Caco-2 (cell line): ENCODE measurements around the gene COMMD1. TPM values are rescaled to one million over a fixed set of nuclear protein-coding genes. Genes with fewer than 3 reads are reported as not detected.

ENCODE experiments used
- BruUV-seq: library from RNA; stranded (reverse); fragments of 400-500 nt; replicated peaks from 2 replicates; lab custom pipeline; 2021; lab: Mats Ljungman, UMichigan
- CTCF ChIA-PET: fragments of 300-600 bp; sonication (Branson Sonifier 250); formaldehyde crosslinking; loops from one replicate; lab custom pipeline; 2022; ENCODE audit warnings: antibody characterized with exemption; lab: Charles Lee
- POLR2A ChIA-PET: fragments of 300-600 bp; sonication (Branson Sonifier 250); formaldehyde crosslinking; loops from one replicate; lab custom pipeline; 2022; ENCODE audit warnings: antibody characterized with exemption; lab: Charles Lee
- DNase-seq, 2 experiments: peaks; one replicate each; pipeline versions ENCODE4 v3.0.0 to v3.0.0-alpha.2; 2020 to 2022
- H3K27me3 ChIP-seq: replicated peaks from 2 replicates; pipeline ENCODE4 v1.6.0; 2011; ENCODE audit warnings: low read length; ENCODE audit not compliant: control insufficient read depth, insufficient read depth
- H3K36me3 ChIP-seq: 2 replicates; pipeline ENCODE4 v1.5.1; 2011; ENCODE audit warnings: low read length; ENCODE audit not compliant: control insufficient read depth, insufficient read depth
- H3K4me1 ChIP-seq: fragments of 250-450 bp; sonication (Bioruptor Pico); 2 replicates; pipeline ENCODE4 v1.5.1; 2020; ENCODE audit warnings: mild to moderate bottlenecking
- H3K4me3 ChIP-seq: 2 replicates; pipeline ENCODE4 v1.5.1; 2011; ENCODE audit warnings: low read depth, mild to moderate bottlenecking, control low read depth, low read length
- H3K9me3 ChIP-seq: fragments of 250-450 bp; sonication (Bioruptor Pico); 2 replicates; pipeline ENCODE4 v1.5.1; 2020; ENCODE audit warnings: mild to moderate bottlenecking, moderate library complexity
- H3K27ac Mint-ChIP-seq: one replicate; pipeline ENCODE4 v1.8.0; 2022; ENCODE audit warnings: mixed read lengths; ENCODE audit not compliant: unreplicated experiment
- H3K27me3 Mint-ChIP-seq: one replicate; pipeline ENCODE4 v1.8.0; 2022; ENCODE audit warnings: mixed read lengths; ENCODE audit not compliant: insufficient read depth, unreplicated experiment
- H3K36me3 Mint-ChIP-seq: one replicate; pipeline ENCODE4 v1.8.0; 2022; ENCODE audit warnings: mild to moderate bottlenecking, mixed read lengths; ENCODE audit not compliant: insufficient read depth, unreplicated experiment
- H3K4me1 Mint-ChIP-seq: one replicate; pipeline ENCODE4 v1.8.0; 2022; ENCODE audit warnings: low read depth, mixed read lengths; ENCODE audit not compliant: unreplicated experiment
- H3K4me3 Mint-ChIP-seq: one replicate; pipeline ENCODE4 v1.8.0; 2022; ENCODE audit warnings: mild to moderate bottlenecking, moderate library complexity, mixed read lengths; ENCODE audit not compliant: unreplicated experiment
- H3K9me3 Mint-ChIP-seq: one replicate; pipeline ENCODE4 v1.8.0; 2022; ENCODE audit warnings: mixed read lengths; ENCODE audit not compliant: unreplicated experiment
- intact Hi-C: fragments of 100-400 bp; cut with micrococcal nuclease; formaldehyde crosslinking; loops from one replicate; pipeline ENCODE4 v1.10.0; 2022; ENCODE audit not compliant: unreplicated experiment
- total RNA-seq: library from RNA; stranded (reverse); gene quantifications from 2 replicates; pipeline ENCODE4 v1.2.3, GENCODE V29; 2022
- TF ChIP-seq, protein P1 (sequence below), 2 experiments: fragments of 200-600 bp in 1 of 2; IDR thresholded peaks; 1 replicate in 1 of 2; 2 replicates in 1 of 2; pipeline versions ENCODE4 v1.5.1 to v1.8.0; 2011 to 2022; ENCODE audit warnings: antibody characterized with exemption in 1 of 2, control low read depth in 1 of 2, inconsistent platforms in 1 of 2, low read depth in 1 of 2, low read length in 1 of 2, mild to moderate bottlenecking in 1 of 2, moderate library complexity in 1 of 2; ENCODE audit not compliant: insufficient read depth in 1 of 2, severe bottlenecking in 1 of 2, unreplicated experiment in 1 of 2

The COMMD1 gene
- total RNA-seq, 1 experiment from 2014 or later, result 56.7 TPM

DNA sequence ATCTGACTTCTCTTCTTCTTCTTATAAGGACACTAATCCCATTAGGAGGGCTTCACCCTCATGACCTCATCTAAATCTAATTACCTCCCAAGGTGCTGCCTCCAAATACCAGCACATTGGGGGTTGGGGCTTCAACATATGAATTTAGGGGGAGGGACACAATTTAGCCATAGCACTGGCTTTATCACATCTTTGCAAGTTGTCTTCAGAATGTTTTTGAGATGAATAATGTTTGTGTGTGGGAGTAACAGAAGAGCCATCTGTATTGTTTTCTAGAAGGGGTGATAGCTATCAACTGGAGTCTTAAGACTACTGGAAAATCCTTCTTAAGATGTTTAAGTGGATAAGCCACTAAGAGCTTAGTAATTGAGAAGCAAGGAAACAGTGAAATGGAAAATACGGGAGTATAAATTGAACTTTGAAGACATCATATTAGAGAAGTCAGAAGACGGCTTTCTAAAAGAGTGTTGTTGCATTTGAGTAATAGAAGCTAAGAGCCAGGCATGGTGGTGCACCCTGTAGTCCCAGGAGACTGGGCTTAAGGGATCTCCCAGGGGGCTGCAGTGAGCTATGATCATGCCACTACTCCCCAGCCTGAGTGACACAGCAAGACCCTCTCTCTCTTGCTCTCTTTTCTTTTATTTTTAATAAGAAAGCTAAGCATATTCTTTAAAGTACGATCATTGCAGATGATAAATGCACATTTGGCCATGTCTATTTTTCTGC lies 257.8 kb downstream of the COMMD1 start:
- Mint-ChIP-seq H3K4me1 (no peaks in the 10 kb centered on the region), H3K27ac (no peak overlapping the region), H3K27me3 (no peaks in the 10 kb centered on the region), H3K9me3 (no peaks in the 10 kb centered on the region), H3K36me3 (no peaks in the 10 kb centered on the region), H3K4me3 (no peak overlapping the region)
- Histone ChIP-seq H3K9me3 (no peaks in the 10 kb centered on the region), H3K4me3 (no peak overlapping the region), H3K4me1 (no peaks in the 10 kb centered on the region), H3K36me3 (no peaks in the 10 kb centered on the region), H3K27me3 (no peaks in the 10 kb centered on the region)
- TF ChIP-seq, protein P1, sequence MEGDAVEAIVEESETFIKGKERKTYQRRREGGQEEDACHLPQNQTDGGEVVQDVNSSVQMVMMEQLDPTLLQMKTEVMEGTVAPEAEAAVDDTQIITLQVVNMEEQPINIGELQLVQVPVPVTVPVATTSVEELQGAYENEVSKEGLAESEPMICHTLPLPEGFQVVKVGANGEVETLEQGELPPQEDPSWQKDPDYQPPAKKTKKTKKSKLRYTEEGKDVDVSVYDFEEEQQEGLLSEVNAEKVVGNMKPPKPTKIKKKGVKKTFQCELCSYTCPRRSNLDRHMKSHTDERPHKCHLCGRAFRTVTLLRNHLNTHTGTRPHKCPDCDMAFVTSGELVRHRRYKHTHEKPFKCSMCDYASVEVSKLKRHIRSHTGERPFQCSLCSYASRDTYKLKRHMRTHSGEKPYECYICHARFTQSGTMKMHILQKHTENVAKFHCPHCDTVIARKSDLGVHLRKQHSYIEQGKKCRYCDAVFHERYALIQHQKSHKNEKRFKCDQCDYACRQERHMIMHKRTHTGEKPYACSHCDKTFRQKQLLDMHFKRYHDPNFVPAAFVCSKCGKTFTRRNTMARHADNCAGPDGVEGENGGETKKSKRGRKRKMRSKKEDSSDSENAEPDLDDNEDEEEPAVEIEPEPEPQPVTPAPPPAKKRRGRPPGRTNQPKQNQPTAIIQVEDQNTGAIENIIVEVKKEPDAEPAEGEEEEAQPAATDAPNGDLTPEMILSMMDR (IDR thresholded peaks at IDR 0.05; ENCODE audit: insufficient read depth in 1 of 2, low read depth in 1 of 2, low read length in 1 of 2, severe bottlenecking in 1 of 2, unreplicated experiment in 1 of 2), result no peak
- DNase-seq, result no peak
- no TSS peak for BruUV-seq
- ChIA-PET CTCF (no interaction called here), POLR2A (no interaction called here)
- intact Hi-C loops, result no loop called here

DNA sequence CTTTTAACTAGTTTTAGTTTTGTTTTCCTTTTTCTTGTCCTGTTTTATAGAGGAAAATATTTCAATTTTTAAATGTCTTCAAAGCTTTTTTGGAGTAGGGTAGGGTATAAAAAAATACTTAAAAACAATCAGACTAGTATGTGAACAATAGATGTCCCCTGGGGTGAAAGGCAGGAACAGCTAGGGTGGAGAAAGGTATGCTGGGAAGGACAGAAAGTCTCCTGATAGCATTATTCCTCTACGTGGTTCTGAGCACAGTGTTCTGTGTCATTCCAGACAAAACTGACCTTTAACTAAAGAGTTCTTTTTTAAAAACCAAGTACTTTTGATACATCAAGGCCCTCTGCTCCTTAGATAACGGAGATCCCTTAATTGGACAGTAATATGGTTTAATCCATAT lies 258.4 kb downstream of the COMMD1 start:
- intact Hi-C loops, result no loop called here
- no peaks in the 10 kb centered on the region for H3K27me3 ChIP-seq
- no peaks in the 10 kb centered on the region for H3K4me1 Mint-ChIP-seq
- POLR2A ChIA-PET, result no interaction called here
- no peaks in the 10 kb centered on the region for H3K9me3 Mint-ChIP-seq
- BruUV-seq, result no TSS peak
- H3K27ac Mint-ChIP-seq, result no peak overlapping the region
- H3K4me3 ChIP-seq, result no peak overlapping the region
- CTCF ChIA-PET, result no interaction called here
- no peaks in the 10 kb centered on the region for H3K36me3 Mint-ChIP-seq
- no peaks in the 10 kb centered on the region for H3K36me3 ChIP-seq
- DNase-seq, result no peak
- H3K4me3 Mint-ChIP-seq, result no peak overlapping the region
- no peaks in the 10 kb centered on the region for H3K4me1 ChIP-seq
- TF ChIP-seq, protein P1 (IDR thresholded peaks at IDR 0.05; ENCODE audit: insufficient read depth in 1 of 2, low read depth in 1 of 2, low read length in 1 of 2, severe bottlenecking in 1 of 2, unreplicated experiment in 1 of 2), result no peak
- no peaks in the 10 kb centered on the region for H3K27me3 Mint-ChIP-seq
- no peaks in the 10 kb centered on the region for H3K9me3 ChIP-seq

DNA sequence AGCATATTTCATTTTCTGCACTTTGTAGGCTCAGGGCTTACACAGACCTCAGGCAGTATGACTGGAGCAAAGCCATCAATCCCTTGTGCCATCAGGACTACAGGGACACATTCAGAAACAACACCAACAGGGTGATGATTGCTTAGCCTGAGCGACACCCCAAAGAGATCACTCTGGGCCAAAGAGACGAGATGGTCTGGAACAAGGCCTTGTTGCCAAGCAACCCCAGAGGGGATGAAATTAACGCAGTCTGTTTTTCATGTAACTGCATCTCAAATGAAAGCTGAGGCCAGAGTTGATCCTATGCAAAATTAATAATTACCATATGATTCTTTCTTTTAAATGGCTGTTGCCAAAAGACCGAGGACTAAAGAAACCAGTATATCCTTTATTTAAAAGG lies 270.3 kb downstream of the COMMD1 start:
- TF ChIP-seq, protein P1 (IDR thresholded peaks at IDR 0.05; ENCODE audit: insufficient read depth in 1 of 2, low read depth in 1 of 2, low read length in 1 of 2, severe bottlenecking in 1 of 2, unreplicated experiment in 1 of 2), result no peak
- H3K27ac Mint-ChIP-seq, result no peak overlapping the region
- Histone ChIP-seq H3K9me3 (no peaks in the 10 kb centered on the region), H3K27me3 (no peaks in the 10 kb centered on the region), H3K36me3 (no peaks in the 10 kb centered on the region), H3K4me3 (no peak overlapping the region), H3K4me1 (no peaks in the 10 kb centered on the region)
- no peaks in the 10 kb centered on the region for H3K27me3 Mint-ChIP-seq
- BruUV-seq, result no TSS peak
- no peaks in the 10 kb centered on the region for H3K9me3 Mint-ChIP-seq
- H3K4me3 Mint-ChIP-seq, result no peak overlapping the region
- H3K4me1 Mint-ChIP-seq, result no peaks in the 10 kb centered on the region
- intact Hi-C loops, result no loop called here
- no peak for DNase-seq
- CTCF ChIA-PET, result no interaction called here
- POLR2A ChIA-PET, result no interaction called here
- no peaks in the 10 kb centered on the region for H3K36me3 Mint-ChIP-seq
